HepG2 (cell line): ENCODE results near the gene RSPRY1. TPM values are rescaled to one million over a fixed set of nuclear protein-coding genes. Genes with fewer than 3 reads are reported as not detected.
A peak's percentile ranks its signal among the peaks of the same experiment; 100 is the strongest.

Experiments used
- ARHGAP35 ChIP-seq: sonication (generic); formaldehyde crosslinking; IDR thresholded peaks from 2 replicates; pipeline ENCODE4 v1.9.0; 2022; ENCODE audit warnings: mild to moderate bottlenecking, inconsistent platforms, moderate library complexity, missing genetic modification reagents, borderline replicate concordance
- ARNTL ChIP-seq: sonication (generic); formaldehyde crosslinking; IDR thresholded peaks from 2 replicates; pipeline ENCODE4 v1.4.0; 2020; ENCODE audit warnings: mild to moderate bottlenecking, missing genetic modification reagents
- CENPT ChIP-seq: sonication (generic); formaldehyde crosslinking; IDR thresholded peaks from 2 replicates; pipeline ENCODE4 v1.8.0; 2022; ENCODE audit warnings: low read depth, mild to moderate bottlenecking, moderate library complexity, missing genetic modification reagents
- DMAP1 ChIP-seq: IDR thresholded peaks from 2 replicates; pipeline ENCODE4 v1.6.1; 2016
- HMG20B ChIP-seq: conservative IDR thresholded peaks from 2 replicates; pipeline ENCODE4 v1.6.1; 2016; ENCODE audit warnings: missing genetic modification reagents, missing compliant biosample characterization
- MEF2D ChIP-seq: sonication (generic); formaldehyde crosslinking; IDR thresholded peaks from 2 replicates; pipeline ENCODE4 v1.5.1; 2020; ENCODE audit warnings: mild to moderate bottlenecking, missing genetic modification reagents
- NBN ChIP-seq: fragments of 450-650 bp; conservative IDR thresholded peaks from 2 replicates; pipeline ENCODE4 v1.6.1; 2017
- PHF21A ChIP-seq: sonication (generic); formaldehyde crosslinking; IDR thresholded peaks from 2 replicates; pipeline ENCODE4 v1.5.0; 2020; ENCODE audit warnings: mild to moderate bottlenecking, missing genetic modification reagents
- RAD51 ChIP-seq: fragments of 450-650 bp; IDR thresholded peaks from 2 replicates; pipeline ENCODE4 v1.6.1; 2016; ENCODE audit warnings: borderline replicate concordance
- SALL1 ChIP-seq: sonication (generic); formaldehyde crosslinking; IDR thresholded peaks from 2 replicates; pipeline ENCODE4 v1.8.0; 2022; ENCODE audit warnings: mild to moderate bottlenecking, missing genetic modification reagents
- SOX13 ChIP-seq, 3 experiments: fragments of 450-650 bp in 1 of 3; sonication (generic) in 1 of 3; formaldehyde crosslinking in 1 of 3; IDR thresholded peaks in 2 of 3; conservative IDR thresholded peaks in 1 of 3; 2 replicates each; pipeline versions ENCODE4 v1.5.0 to v1.6.1; 2016 to 2020; ENCODE audit warnings: antibody characterized with exemption in 1 of 3, mild to moderate bottlenecking in 1 of 3, missing compliant biosample characterization in 1 of 3, missing genetic modification reagents in 1 of 3, moderate library complexity in 1 of 3
- TRIM24 ChIP-seq: sonication (generic); formaldehyde crosslinking; IDR thresholded peaks from 2 replicates; pipeline ENCODE4 v1.8.0; 2022; ENCODE audit warnings: mild to moderate bottlenecking, missing genetic modification reagents
- U2AF2 ChIP-seq: fragments of 200-400 bp; formaldehyde crosslinking; IDR thresholded peaks from 2 replicates; pipeline ENCODE4 v1.6.1; 2017; ENCODE audit warnings: low read depth, mild to moderate bottlenecking, low read length
- ZKSCAN8 ChIP-seq: IDR thresholded peaks from 2 replicates; pipeline ENCODE4 v1.6.1; 2016; ENCODE audit warnings: borderline replicate concordance, missing genetic modification reagents, missing compliant biosample characterization
- ZMYM4 ChIP-seq: sonication (generic); formaldehyde crosslinking; IDR thresholded peaks from 2 replicates; pipeline ENCODE4 v1.8.1; 2023; ENCODE audit warnings: mild to moderate bottlenecking, missing genetic modification reagents
- ZNF20 ChIP-seq: sonication (generic); formaldehyde crosslinking; IDR thresholded peaks from 2 replicates; pipeline ENCODE4 v1.4.0; 2020; ENCODE audit warnings: mild to moderate bottlenecking, moderate library complexity, missing genetic modification reagents
- ZNF280D ChIP-seq: sonication (generic); formaldehyde crosslinking; IDR thresholded peaks from 2 replicates; pipeline ENCODE4 v1.5.1; 2020; ENCODE audit warnings: mild to moderate bottlenecking, missing genetic modification reagents
- ZNF572 ChIP-seq: sonication (generic); formaldehyde crosslinking; IDR thresholded peaks from 2 replicates; pipeline ENCODE4 v1.5.1; 2020; ENCODE audit warnings: mild to moderate bottlenecking, missing genetic modification reagents
- ZNF713 ChIP-seq: sonication (generic); formaldehyde crosslinking; IDR thresholded peaks from 2 replicates; pipeline ENCODE4 v1.4.0; 2020; ENCODE audit warnings: mild to moderate bottlenecking, missing genetic modification reagents
- ZSCAN9 ChIP-seq: IDR thresholded peaks from 2 replicates; pipeline ENCODE4 v1.6.1; 2016; ENCODE audit warnings: borderline replicate concordance
- polyA plus RNA-seq, 8 experiments: library from polyadenylated mRNA; depleted of rRNA in 3 of 8; stranded (reverse) in 7 of 8; unstranded in 1 of 8; fragments of >200 nt; fragmentation: Illumina TruSeq in 4 of 8; extraction: Trizol in 4 of 8; gene quantifications; 2 replicates each; pipeline versions ENCODE4 v1.2.1 to v1.2.3, GENCODE V29; 2011 to 2016; ENCODE audit warnings: low read depth in 4 of 8, missing spikeins in 1 of 8, mixed read lengths in 1 of 8; ENCODE audit not compliant: insufficient read depth in 1 of 8
- total RNA-seq, 5 experiments: library from RNA; depleted of rRNA; stranded (reverse); fragments of >200 nt; fragmentation: Illumina TruSeq; extraction: Trizol; gene quantifications; 2 replicates each; pipeline ENCODE4 v1.2.3, GENCODE V29; 2016; ENCODE audit warnings: low read depth in 1 of 5
- TF ChIP-seq, protein P1 (sequence below): sonication (generic); formaldehyde crosslinking; IDR thresholded peaks from 2 replicates; pipeline ENCODE4 v1.4.0; 2020; ENCODE audit warnings: low read depth, missing genetic modification reagents
- TF ChIP-seq, protein P2 (sequence below): sonication (generic); formaldehyde crosslinking; IDR thresholded peaks from 2 replicates; pipeline ENCODE4 v1.5.0; 2020; ENCODE audit warnings: missing genetic modification reagents

The RSPRY1 gene
- total and polyA plus RNA-seq, 2 of the 13 experiments (the other 11 are each of a cell fraction or from before 2014, with no cell fraction given), result 53.4 to 61.0 TPM

DNA sequence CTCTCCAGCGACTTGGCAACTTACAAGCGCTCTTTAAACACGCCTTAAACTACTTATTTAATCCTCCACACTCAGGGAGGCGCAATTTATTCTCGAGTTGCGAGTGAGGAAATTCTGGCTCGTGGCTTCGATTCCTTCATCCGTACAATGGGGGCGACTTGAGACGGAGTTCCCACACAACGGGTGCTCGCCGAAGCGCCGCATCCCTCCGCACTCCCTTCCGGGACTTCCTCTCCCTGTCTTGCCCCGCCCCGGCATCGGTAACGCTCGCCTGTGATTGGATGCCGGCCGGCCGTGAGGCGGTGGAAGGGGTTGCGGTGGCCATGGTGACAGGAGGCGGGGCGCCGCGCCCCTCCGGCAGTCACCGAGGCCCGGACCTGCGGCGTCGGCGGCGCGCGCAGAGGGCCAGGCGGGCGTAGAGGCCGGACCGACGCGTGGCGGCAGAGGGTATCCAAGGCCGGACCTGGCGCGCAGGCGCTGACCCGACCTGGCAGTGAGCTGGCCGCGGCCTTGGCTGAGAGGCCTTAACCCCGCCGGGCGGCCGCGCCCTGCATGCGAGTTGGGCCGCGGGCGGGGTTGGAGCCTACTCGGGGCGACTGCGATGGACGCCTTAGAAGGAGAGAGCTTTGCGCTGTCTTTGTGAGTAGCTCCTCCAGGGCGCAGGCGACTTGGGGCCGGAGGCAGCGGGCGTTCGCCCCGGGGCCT lies 58.8 kb downstream of the RSPRY1 start, which contains the start of gene ARL2BP (continued):
- no peak for TF ChIP-seq TRIM24 (CRISPR knock-in tag)
- peak; percentile 65; the same call in 1 of the 2 replicates for TF ChIP-seq CENPT
- no peak for TF ChIP-seq ZNF20
- TF ChIP-seq RAD51, result no peak
- no peak; the same call in 1 of the 2 replicates for TF ChIP-seq ARHGAP35 (CRISPR knock-in tag)
- TF ChIP-seq DMAP1 (CRISPR knock-in tag), result peak; percentile 95
- TF ChIP-seq SALL1 (CRISPR knock-in tag), result peak; percentile 89
- TF ChIP-seq, protein P1, sequence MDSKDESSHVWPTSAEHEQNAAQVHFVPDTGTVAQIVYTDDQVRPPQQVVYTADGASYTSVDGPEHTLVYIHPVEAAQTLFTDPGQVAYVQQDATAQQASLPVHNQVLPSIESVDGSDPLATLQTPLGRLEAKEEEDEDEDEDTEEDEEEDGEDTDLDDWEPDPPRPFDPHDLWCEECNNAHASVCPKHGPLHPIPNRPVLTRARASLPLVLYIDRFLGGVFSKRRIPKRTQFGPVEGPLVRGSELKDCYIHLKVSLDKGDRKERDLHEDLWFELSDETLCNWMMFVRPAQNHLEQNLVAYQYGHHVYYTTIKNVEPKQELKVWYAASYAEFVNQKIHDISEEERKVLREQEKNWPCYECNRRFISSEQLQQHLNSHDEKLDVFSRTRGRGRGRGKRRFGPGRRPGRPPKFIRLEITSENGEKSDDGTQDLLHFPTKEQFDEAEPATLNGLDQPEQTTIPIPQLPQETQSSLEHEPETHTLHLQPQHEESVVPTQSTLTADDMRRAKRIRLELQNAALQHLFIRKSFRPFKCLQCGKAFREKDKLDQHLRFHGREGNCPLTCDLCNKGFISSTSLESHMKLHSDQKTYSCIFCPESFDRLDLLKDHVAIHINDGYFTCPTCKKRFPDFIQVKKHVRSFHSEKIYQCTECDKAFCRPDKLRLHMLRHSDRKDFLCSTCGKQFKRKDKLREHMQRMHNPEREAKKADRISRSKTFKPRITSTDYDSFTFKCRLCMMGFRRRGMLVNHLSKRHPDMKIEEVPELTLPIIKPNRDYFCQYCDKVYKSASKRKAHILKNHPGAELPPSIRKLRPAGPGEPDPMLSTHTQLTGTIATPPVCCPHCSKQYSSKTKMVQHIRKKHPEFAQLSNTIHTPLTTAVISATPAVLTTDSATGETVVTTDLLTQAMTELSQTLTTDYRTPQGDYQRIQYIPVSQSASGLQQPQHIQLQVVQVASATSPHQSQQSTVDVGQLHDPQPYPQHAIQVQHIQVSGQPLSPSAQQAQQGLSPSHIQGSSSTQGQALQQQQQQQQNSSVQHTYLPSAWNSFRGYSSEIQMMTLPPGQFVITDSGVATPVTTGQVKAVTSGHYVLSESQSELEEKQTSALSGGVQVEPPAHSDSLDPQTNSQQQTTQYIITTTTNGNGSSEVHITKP (CRISPR knock-in tag), result no peak
- TF ChIP-seq, protein P2, sequence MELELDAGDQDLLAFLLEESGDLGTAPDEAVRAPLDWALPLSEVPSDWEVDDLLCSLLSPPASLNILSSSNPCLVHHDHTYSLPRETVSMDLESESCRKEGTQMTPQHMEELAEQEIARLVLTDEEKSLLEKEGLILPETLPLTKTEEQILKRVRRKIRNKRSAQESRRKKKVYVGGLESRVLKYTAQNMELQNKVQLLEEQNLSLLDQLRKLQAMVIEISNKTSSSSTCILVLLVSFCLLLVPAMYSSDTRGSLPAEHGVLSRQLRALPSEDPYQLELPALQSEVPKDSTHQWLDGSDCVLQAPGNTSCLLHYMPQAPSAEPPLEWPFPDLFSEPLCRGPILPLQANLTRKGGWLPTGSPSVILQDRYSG (CRISPR knock-in tag), result no peak; the same call in 1 of the 2 replicates
- no peak for TF ChIP-seq MEF2D (CRISPR knock-in tag)
- peak; percentile 76 for TF ChIP-seq ARNTL
- TF ChIP-seq ZNF280D, result no peak
- TF ChIP-seq ZNF572, result no peak
- 0 out of 2 replicates have a peak, but pooled peaks have one; percentile 15 for TF ChIP-seq SOX13 (IDR thresholded peaks at IDR 0.05)
- peak in 1 of 2 experiments; percentile 29; a peak in 2 of 4 replicates for TF ChIP-seq SOX13 (CRISPR knock-in tag; conservative IDR thresholded peaks at IDR 0.05 in 1 of 2, IDR thresholded peaks at IDR 0.05 in 1 of 2)
- no peak for TF ChIP-seq ZKSCAN8 (CRISPR knock-in tag)
- 0 out of 2 replicates have a peak, but pooled peaks have one; percentile 89 for TF ChIP-seq ZNF713 (CRISPR knock-in tag)
- TF ChIP-seq HMG20B (CRISPR knock-in tag), result no peak; the same call in 1 of the 2 replicates
- TF ChIP-seq ZMYM4 (CRISPR knock-in tag), result peak; percentile 83
- 0 out of 2 replicates have a peak, but pooled peaks have one; percentile 83 for TF ChIP-seq U2AF2
- TF ChIP-seq NBN, result no peak
- peak; percentile 41; the same call in 1 of the 2 replicates for TF ChIP-seq ZSCAN9 (CRISPR knock-in tag)
- peak; percentile 76 for TF ChIP-seq PHF21A (CRISPR knock-in tag)
